Endothelial cell of umbilical vein (primary cell): ENCODE results near the gene OXNAD1. TPM values are rescaled to one million over a fixed set of nuclear protein-coding genes. Genes with fewer than 3 reads are reported as not detected.

Source experiments
- BruUV-seq: library from RNA; stranded (reverse); fragments of 400-500 nt; replicated peaks from 2 replicates; lab custom pipeline; 2021; lab: Mats Ljungman, UMichigan
- CTCF ChIA-PET: fragments of 300-600, 350-600 bp; sonication (Branson Sonifier 250); formaldehyde crosslinking; loops from one replicate; lab custom pipeline; 2021; ENCODE audit warnings: antibody characterized with exemption, inconsistent platforms; lab: Charles Lee
- POLR2A ChIA-PET: fragments of 300-600, 350-600 bp; sonication (Branson Sonifier 250); formaldehyde crosslinking; loops from one replicate; lab custom pipeline; 2021; ENCODE audit warnings: antibody characterized with exemption, inconsistent platforms; lab: Charles Lee
- DNase-seq: peaks from one replicate; pipeline ENCODE4 v3.0.0-alpha.2; 2011; ENCODE audit warnings: low read depth, low spot score
- FAIRE-seq: peaks from 2 replicates; lab custom pipeline; 2011; peaks lifted over from hg19 to GRCh38; lab: Jason Lieb, UNC
- H2AFZ ChIP-seq: 2 replicates; pipeline ENCODE4 v1.6.0; 2012; ENCODE audit warnings: low read depth, low read length, control low read depth, inconsistent platforms
- H3K27ac ChIP-seq: 2 replicates; pipeline ENCODE4 v1.5.1; 2011; ENCODE audit warnings: low read depth, mild to moderate bottlenecking, control low read depth, low read length, moderate library complexity; ENCODE audit not compliant: insufficient read depth
- H3K27me3 ChIP-seq, 2 experiments: 2 replicates each; pipeline versions ENCODE4 v1.6.0 to v1.6.1; 2011; ENCODE audit warnings: low read length in 2 of 2, mixed read lengths in 1 of 2; ENCODE audit not compliant: control insufficient read depth in 2 of 2, insufficient read depth in 2 of 2
- H3K36me3 ChIP-seq, 2 experiments: 2 replicates in 1 of 2; 3 replicates in 1 of 2; pipeline ENCODE4 v1.5.1; 2011; ENCODE audit warnings: low read length in 2 of 2, mild to moderate bottlenecking in 1 of 2, moderate library complexity in 1 of 2; ENCODE audit not compliant: control insufficient read depth in 2 of 2, insufficient read depth in 2 of 2; ENCODE audit errors: extremely low read depth in 1 of 2
- H3K4me1 ChIP-seq: 3 replicates; pipeline ENCODE4 v1.5.1; 2011; ENCODE audit warnings: mild to moderate bottlenecking, low read length; ENCODE audit not compliant: control insufficient read depth, insufficient read depth; ENCODE audit errors: extremely low read depth
- H3K4me2 ChIP-seq: 2 replicates; pipeline ENCODE4 v1.6.1; 2011; ENCODE audit warnings: low read length, control low read depth, mixed read lengths; ENCODE audit not compliant: insufficient read depth
- H3K4me3 ChIP-seq, 3 experiments: fragments of 200-600 bp in 1 of 3; sonication (generic), shearing (Covaris generic) in 1 of 3; replicated peaks in 1 of 3; 2 replicates each; pipeline ENCODE4 v1.5.1; 2011 to 2016; ENCODE audit warnings: control low read depth in 3 of 3, low read length in 3 of 3, mild to moderate bottlenecking in 2 of 3, inconsistent platforms in 1 of 3, low read depth in 1 of 3, moderate library complexity in 1 of 3; ENCODE audit not compliant: insufficient read depth in 1 of 3
- H3K79me2 ChIP-seq: 2 replicates; pipeline ENCODE4 v1.6.0; 2012; ENCODE audit warnings: low read length, inconsistent platforms; ENCODE audit not compliant: control insufficient read depth, insufficient read depth
- H3K9ac ChIP-seq: replicated peaks from 2 replicates; pipeline ENCODE3; 2011; ENCODE audit warnings: low read length, control low read depth; ENCODE audit not compliant: insufficient read depth; ENCODE audit errors: extremely low read depth
- H3K9me1 ChIP-seq: replicated peaks from 3 replicates; pipeline ENCODE4 v1.6.0; 2011; ENCODE audit warnings: mild to moderate bottlenecking, low read length; ENCODE audit not compliant: control insufficient read depth, insufficient read depth; ENCODE audit errors: extremely low read depth
- H3K9me3 ChIP-seq: replicated peaks from 2 replicates; pipeline ENCODE4 v1.5.1; 2012; ENCODE audit warnings: low read length, inconsistent platforms; ENCODE audit not compliant: control insufficient read depth, insufficient read depth
- H4K20me1 ChIP-seq: replicated peaks from 2 replicates; pipeline ENCODE3; 2011; ENCODE audit warnings: mild to moderate bottlenecking, low read length; ENCODE audit not compliant: control insufficient read depth, insufficient read depth; ENCODE audit errors: extremely low read depth
- EZH2 ChIP-seq: IDR thresholded peaks from 2 replicates; pipeline ENCODE4 v1.6.1; 2012; ENCODE audit warnings: borderline replicate concordance, low read depth, mild to moderate bottlenecking, moderate library complexity, low read length, inconsistent platforms; ENCODE audit not compliant: severe bottlenecking
- FOS ChIP-seq: IDR thresholded peaks from 2 replicates; pipeline ENCODE4 v1.6.1; 2011; ENCODE audit warnings: mild to moderate bottlenecking, low read length, moderate library complexity, borderline replicate concordance; ENCODE audit not compliant: insufficient read depth
- GATA2 ChIP-seq: IDR thresholded peaks from 2 replicates; pipeline ENCODE4 v1.7.0; 2011; ENCODE audit warnings: low read depth, mild to moderate bottlenecking, moderate library complexity, mixed read lengths, low read length; ENCODE audit not compliant: insufficient read length, insufficient read depth
- JUN ChIP-seq: IDR thresholded peaks from 2 replicates; pipeline ENCODE4 v1.6.1; 2011; ENCODE audit warnings: borderline replicate concordance, low read depth; ENCODE audit not compliant: insufficient read length, insufficient read depth
- MYC ChIP-seq: IDR thresholded peaks from one replicate; pipeline ENCODE4 v1.6.1; 2011; ENCODE audit warnings: mild to moderate bottlenecking, low read depth, low read length
- POLR2A ChIP-seq: IDR thresholded peaks from 2 replicates; pipeline ENCODE4 v1.6.1; 2012; ENCODE audit warnings: low read depth, mild to moderate bottlenecking, control low read depth, low read length
- POLR2AphosphoS5 ChIP-seq: IDR thresholded peaks from 2 replicates; pipeline ENCODE4 v1.6.1; 2012; ENCODE audit warnings: low read depth, mild to moderate bottlenecking, control low read depth, low read length, moderate library complexity; ENCODE audit not compliant: insufficient read depth
- dilution Hi-C: fragments of 300-500 bp; cut with MboI; formaldehyde crosslinking; loops from one replicate; pipeline ENCODE4 v1.15.0; 2019; ENCODE audit warnings: low sequenced_read_pairs; ENCODE audit not compliant: extremely low pct_ligation_motif_present
- intact Hi-C: fragments of 100-400 bp; cut with micrococcal nuclease; formaldehyde crosslinking; loops from one replicate; pipeline ENCODE4 v1.10.0; 2022
- polyA plus RNA-seq, 4 experiments: library from polyadenylated mRNA; depleted of rRNA in 3 of 4; stranded (reverse) in 3 of 4; unstranded in 1 of 4; fragments of >200 nt; gene quantifications; 2 replicates each; pipeline versions ENCODE4 v1.2.1 to v1.2.3, GENCODE V29; 2011 to 2012; ENCODE audit warnings: missing spikeins in 1 of 4
- total RNA-seq: library from RNA; stranded (reverse); gene quantifications from 2 replicates; pipeline ENCODE4 v1.2.3, GENCODE V29; 2021
- TF ChIP-seq, protein P1 (sequence below): IDR thresholded peaks from 2 replicates; pipeline ENCODE4 v1.6.1; 2011; ENCODE audit not compliant: insufficient read depth, insufficient read length
- TF ChIP-seq, protein P2 (sequence below), 2 donors: IDR thresholded peaks; 1 replicate in 1 of 2; 2 replicates in 1 of 2; pipeline ENCODE4 v1.5.1; 2011; ENCODE audit warnings: low read length in 2 of 2, mild to moderate bottlenecking in 2 of 2, moderate library complexity in 2 of 2, control low read depth in 1 of 2, inconsistent platforms in 1 of 2, low read depth in 1 of 2; ENCODE audit not compliant: insufficient read depth in 1 of 2; ENCODE audit errors: extremely low read depth in 1 of 2

OXNAD1 gene
- total and polyA plus RNA-seq, 2 donors (not counting 3 experiments of a cell fraction or from before 2014, with no cell fraction given): 5.5 to 9.7 TPM

DNA sequence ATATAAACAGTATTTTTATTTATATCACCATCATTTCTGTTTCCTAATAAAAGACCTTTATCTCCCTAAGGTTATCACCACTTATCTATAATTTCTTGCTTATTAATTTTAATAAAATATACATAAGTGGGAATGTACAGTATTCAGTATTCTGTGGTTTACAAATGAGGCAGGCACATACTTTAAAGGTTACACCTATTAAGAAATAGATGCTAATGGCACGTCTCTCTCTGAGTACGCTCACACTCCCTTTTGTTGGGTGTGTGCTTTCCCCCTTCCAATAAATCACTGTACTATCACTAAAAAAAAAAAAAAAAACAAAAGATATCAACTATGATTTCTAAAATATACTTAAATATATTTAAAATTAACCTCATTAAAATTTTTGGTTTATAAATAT is 8.9 kb downstream of the OXNAD1 start:
- Histone ChIP-seq H3K79me2 (peaks cover 2% of the 10 kb centered on the region), H3K9me3 (no peaks in the 10 kb centered on the region), H3K9me1 (no peaks in the 10 kb centered on the region), H3K27me3 (no peaks in the 10 kb centered on the region), H3K4me3 (no peak overlapping the region), H3K27ac (no peak overlapping the region), H3K4me2 (no peak overlapping the region), H2AFZ (no peak overlapping the region), H3K9ac (no peak overlapping the region), H3K4me1 (peaks cover 10% of the 10 kb centered on the region), H3K36me3 (peaks cover 0 to 5% of the 10 kb centered on the region in 2 experiments), H4K20me1 (no peaks in the 10 kb centered on the region)
- ChIA-PET POLR2A (no interaction called here), CTCF (interaction anchor here (2.0 kb wide), 1 partner anchor 16 kb away, joined by 6 read pairs; no protein-coding TSS in a partner anchor)
- DNase-seq (no peak), FAIRE-seq (no peak)
- intact Hi-C loops: no loop called here
- BruUV-seq: no TSS peak
- dilution Hi-C loops: no loop called here
- TF ChIP-seq JUN (no peak), FOS (no peak), MYC (no peak), GATA2 (no peak), POLR2AphosphoS5 (no peak), POLR2A (no peak), EZH2 (no peak)
- TF ChIP-seq, protein P1, sequence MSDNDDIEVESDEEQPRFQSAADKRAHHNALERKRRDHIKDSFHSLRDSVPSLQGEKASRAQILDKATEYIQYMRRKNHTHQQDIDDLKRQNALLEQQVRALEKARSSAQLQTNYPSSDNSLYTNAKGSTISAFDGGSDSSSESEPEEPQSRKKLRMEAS: no peak
- TF ChIP-seq, protein P2, sequence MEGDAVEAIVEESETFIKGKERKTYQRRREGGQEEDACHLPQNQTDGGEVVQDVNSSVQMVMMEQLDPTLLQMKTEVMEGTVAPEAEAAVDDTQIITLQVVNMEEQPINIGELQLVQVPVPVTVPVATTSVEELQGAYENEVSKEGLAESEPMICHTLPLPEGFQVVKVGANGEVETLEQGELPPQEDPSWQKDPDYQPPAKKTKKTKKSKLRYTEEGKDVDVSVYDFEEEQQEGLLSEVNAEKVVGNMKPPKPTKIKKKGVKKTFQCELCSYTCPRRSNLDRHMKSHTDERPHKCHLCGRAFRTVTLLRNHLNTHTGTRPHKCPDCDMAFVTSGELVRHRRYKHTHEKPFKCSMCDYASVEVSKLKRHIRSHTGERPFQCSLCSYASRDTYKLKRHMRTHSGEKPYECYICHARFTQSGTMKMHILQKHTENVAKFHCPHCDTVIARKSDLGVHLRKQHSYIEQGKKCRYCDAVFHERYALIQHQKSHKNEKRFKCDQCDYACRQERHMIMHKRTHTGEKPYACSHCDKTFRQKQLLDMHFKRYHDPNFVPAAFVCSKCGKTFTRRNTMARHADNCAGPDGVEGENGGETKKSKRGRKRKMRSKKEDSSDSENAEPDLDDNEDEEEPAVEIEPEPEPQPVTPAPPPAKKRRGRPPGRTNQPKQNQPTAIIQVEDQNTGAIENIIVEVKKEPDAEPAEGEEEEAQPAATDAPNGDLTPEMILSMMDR (IDR thresholded peaks at IDR 0.05; ENCODE audit: extremely low read depth in 1 of 2, insufficient read depth in 1 of 2, low read depth in 1 of 2, low read length in 2 of 2): no peak
